Activated CD4-positive, alpha-beta memory T cell treated with anti-CD3 and anti-CD28 coated beads, Interleukin-2, amount 10 ng/mL, durations not matched to agents 7 days and 5 days (primary cell): ENCODE results near the gene TAF4B. TPM values are rescaled to one million over a fixed set of nuclear protein-coding genes. Genes with fewer than 3 reads are reported as not detected.

Experiments
- CTCF ChIA-PET: fragments of 350-600 bp; sonication (Branson Sonifier 250); formaldehyde crosslinking; loops from one replicate; lab custom pipeline; 2021; ENCODE audit warnings: antibody characterized with exemption, inconsistent platforms; lab: Charles Lee
- POLR2A ChIA-PET: fragments of 350-600 bp; sonication (Branson Sonifier 250); formaldehyde crosslinking; loops from one replicate; lab custom pipeline; 2021; ENCODE audit warnings: antibody characterized with exemption; lab: Charles Lee
- DNase-seq: peaks from one replicate; pipeline ENCODE4 v3.0.0-alpha.2; 2020
- H3K27ac Mint-ChIP-seq: one replicate; pipeline ENCODE4 v1.8.0; 2021; ENCODE audit warnings: mild to moderate bottlenecking, mixed read lengths
- H3K27me3 Mint-ChIP-seq: one replicate; pipeline ENCODE4 v1.8.0; 2021; ENCODE audit warnings: mixed read lengths
- H3K36me3 Mint-ChIP-seq: one replicate; pipeline ENCODE4 v1.8.0; 2021; ENCODE audit warnings: low read depth, mixed read lengths
- H3K4me1 Mint-ChIP-seq: one replicate; pipeline ENCODE4 v1.8.0; 2021; ENCODE audit warnings: mixed read lengths
- H3K4me3 Mint-ChIP-seq: one replicate; pipeline ENCODE4 v1.8.0; 2021; ENCODE audit warnings: mild to moderate bottlenecking, mixed read lengths
- H3K9me3 Mint-ChIP-seq: one replicate; pipeline ENCODE4 v1.8.0; 2021; ENCODE audit warnings: mixed read lengths
- total RNA-seq, 2 experiments: library from RNA; stranded (reverse); gene quantifications; one replicate each; pipeline ENCODE4 v1.2.3, GENCODE V29; 2021

The TAF4B gene
- total RNA-seq, 2 experiments from 2014 or later = 3.3 to 3.8 TPM

GRCh38 chr18:26383454-26384270, 157.4 kb downstream of the TAF4B start:
- no peak for DNase-seq
- Mint-ChIP-seq H3K9me3 (no peaks in the 10 kb centered on the region), H3K4me1 (no peaks in the 10 kb centered on the region), H3K36me3 (no peaks in the 10 kb centered on the region), H3K27me3 (no peaks in the 10 kb centered on the region), H3K4me3 (no peak overlapping the region), H3K27ac (no peak overlapping the region)
- POLR2A ChIA-PET = interaction anchor here (1.2 kb wide), 1 partner anchor 165 kb away, joined by 5 read pairs; the partner anchor contains the start of gene KCTD1
- CTCF ChIA-PET = interaction anchor here (0.6 to 1.9 kb wide), 26 partner anchors 9 to 462 kb away, joined by 3 to 14 read pairs (median 4); no protein-coding TSS in a partner anchor

- H3K4me1 Mint-ChIP-seq = no peaks in the 10 kb centered on the region
- CTCF ChIA-PET = no interaction called here
- no peak overlapping the region for H3K4me3 Mint-ChIP-seq
- no peak for DNase-seq
- H3K27ac Mint-ChIP-seq = no peak overlapping the region
- no peaks in the 10 kb centered on the region for H3K27me3 Mint-ChIP-seq
- peaks cover 8% of the 10 kb centered on the region for H3K36me3 Mint-ChIP-seq
- H3K9me3 Mint-ChIP-seq = no peaks in the 10 kb centered on the region
- POLR2A ChIA-PET = interaction anchor here (1.0 kb wide), 1 partner anchor 162 kb away, joined by 3 read pairs; the partner anchor contains the start of gene KCTD1
Observed at GRCh38 chr18:26386002-26386401, 159.8 kb downstream of the TAF4B start.

- no peak overlapping the region for H3K27ac Mint-ChIP-seq
- no peaks in the 10 kb centered on the region for H3K27me3 Mint-ChIP-seq
- ChIA-PET POLR2A (interaction anchor here (1.0 kb wide), 1 partner anchor 162 kb away, joined by 3 read pairs; the partner anchor contains the start of gene KCTD1), CTCF (no interaction called here)
- H3K4me1 Mint-ChIP-seq = no peaks in the 10 kb centered on the region
- H3K36me3 Mint-ChIP-seq = peaks cover 8% of the 10 kb centered on the region
- H3K4me3 Mint-ChIP-seq = no peak overlapping the region
- H3K9me3 Mint-ChIP-seq = no peaks in the 10 kb centered on the region
- DNase-seq = no peak
Observed at GRCh38 chr18:26386441-26386840, 160.2 kb downstream of the TAF4B start.

GRCh38 chr18:26394047-26394654, 167.9 kb downstream of the TAF4B start:
- no peak for DNase-seq
- no peaks in the 10 kb centered on the region for H3K27me3 Mint-ChIP-seq
- no peak overlapping the region for H3K4me3 Mint-ChIP-seq
- H3K4me1 Mint-ChIP-seq = no peaks in the 10 kb centered on the region
- ChIA-PET POLR2A (no interaction called here), CTCF (interaction anchor here (0.6 to 1.2 kb wide), 2 partner anchors 10 to 191 kb away, joined by 3 read pairs; no protein-coding TSS in a partner anchor)
- H3K36me3 Mint-ChIP-seq = peaks cover 8% of the 10 kb centered on the region
- no peak overlapping the region for H3K27ac Mint-ChIP-seq
- no peaks in the 10 kb centered on the region for H3K9me3 Mint-ChIP-seq

GRCh38 chr18:26397019-26397418, 170.8 kb downstream of the TAF4B start:
- no peak overlapping the region for H3K4me3 Mint-ChIP-seq
- no peaks in the 10 kb centered on the region for H3K4me1 Mint-ChIP-seq
- ChIA-PET POLR2A (no interaction called here), CTCF (no interaction called here)
- H3K36me3 Mint-ChIP-seq = no peaks in the 10 kb centered on the region
- no peaks in the 10 kb centered on the region for H3K9me3 Mint-ChIP-seq
- H3K27me3 Mint-ChIP-seq = no peaks in the 10 kb centered on the region
- no peak for DNase-seq
- no peak overlapping the region for H3K27ac Mint-ChIP-seq

- CTCF ChIA-PET = no interaction called here
- Mint-ChIP-seq H3K36me3 (no peaks in the 10 kb centered on the region), H3K27ac (no peak overlapping the region), H3K27me3 (no peaks in the 10 kb centered on the region), H3K9me3 (no peaks in the 10 kb centered on the region), H3K4me3 (no peak overlapping the region), H3K4me1 (no peaks in the 10 kb centered on the region)
- POLR2A ChIA-PET = no interaction called here
- DNase-seq = no peak
Observed at GRCh38 chr18:26403491-26403890, 177.2 kb downstream of the TAF4B start.

- ChIA-PET CTCF (interaction anchor here (1.0 kb wide), 1 partner anchor 22 kb away, joined by 3 read pairs; no protein-coding TSS in a partner anchor), POLR2A (no interaction called here)
- no peaks in the 10 kb centered on the region for H3K36me3 Mint-ChIP-seq
- H3K27me3 Mint-ChIP-seq = no peaks in the 10 kb centered on the region
- no peak overlapping the region for H3K27ac Mint-ChIP-seq
- DNase-seq = no peak
- no peaks in the 10 kb centered on the region for H3K4me1 Mint-ChIP-seq
- H3K4me3 Mint-ChIP-seq = no peak overlapping the region
- no peaks in the 10 kb centered on the region for H3K9me3 Mint-ChIP-seq
Observed at GRCh38 chr18:26405190-26405801, 179.1 kb downstream of the TAF4B start.

GRCh38 chr18:26406324-26406723, 180.1 kb downstream of the TAF4B start:
- Mint-ChIP-seq H3K4me1 (no peaks in the 10 kb centered on the region), H3K9me3 (no peaks in the 10 kb centered on the region), H3K27me3 (no peaks in the 10 kb centered on the region), H3K4me3 (no peak overlapping the region), H3K27ac (no peak overlapping the region), H3K36me3 (no peaks in the 10 kb centered on the region)
- DNase-seq = no peak
- POLR2A ChIA-PET = no interaction called here
- CTCF ChIA-PET = interaction anchor here (1.0 kb wide), 1 partner anchor 23 kb away, joined by 3 read pairs; no protein-coding TSS in a partner anchor

- POLR2A ChIA-PET = no interaction called here
Observed at GRCh38 chr18:26406854-26407517, 180.7 kb downstream of the TAF4B start.

GRCh38 chr18:26407736-26408601, 181.7 kb downstream of the TAF4B start:
- no peaks in the 10 kb centered on the region for H3K4me1 Mint-ChIP-seq
- H3K9me3 Mint-ChIP-seq = no peaks in the 10 kb centered on the region
- no peak overlapping the region for H3K4me3 Mint-ChIP-seq
- H3K36me3 Mint-ChIP-seq = no peaks in the 10 kb centered on the region
- no peaks in the 10 kb centered on the region for H3K27me3 Mint-ChIP-seq
- POLR2A ChIA-PET = no interaction called here
- no peak overlapping the region for H3K27ac Mint-ChIP-seq
- DNase-seq = no peak
- CTCF ChIA-PET = no interaction called here

More at GRCh38 chr18:26406854-26407517, 180.7 kb downstream of the TAF4B start:
- Mint-ChIP-seq H3K36me3 (no peaks in the 10 kb centered on the region), H3K9me3 (no peaks in the 10 kb centered on the region), H3K27me3 (no peaks in the 10 kb centered on the region), H3K4me1 (no peaks in the 10 kb centered on the region), H3K4me3 (no peak overlapping the region), H3K27ac (no peak overlapping the region)
- CTCF ChIA-PET = no interaction called here
- DNase-seq = no peak

- POLR2A ChIA-PET = interaction anchor here (0.8 kb wide), 1 partner anchor 52 kb away, joined by 3 read pairs; no protein-coding TSS in a partner anchor
- no peaks in the 10 kb centered on the region for H3K4me1 Mint-ChIP-seq
- H3K9me3 Mint-ChIP-seq = no peaks in the 10 kb centered on the region
- no peaks in the 10 kb centered on the region for H3K36me3 Mint-ChIP-seq
- H3K27ac Mint-ChIP-seq = no peak overlapping the region
- H3K27me3 Mint-ChIP-seq = no peaks in the 10 kb centered on the region
- no peak for DNase-seq
- no peak overlapping the region for H3K4me3 Mint-ChIP-seq
- CTCF ChIA-PET = no interaction called here
Observed at GRCh38 chr18:26409091-26409490, 182.8 kb downstream of the TAF4B start.

- H3K36me3 Mint-ChIP-seq = no peaks in the 10 kb centered on the region
- no peaks in the 10 kb centered on the region for H3K9me3 Mint-ChIP-seq
- ChIA-PET CTCF (no interaction called here), POLR2A (no interaction called here)
- no peak overlapping the region for H3K27ac Mint-ChIP-seq
- no peaks in the 10 kb centered on the region for H3K27me3 Mint-ChIP-seq
- no peak for DNase-seq
- no peaks in the 10 kb centered on the region for H3K4me1 Mint-ChIP-seq
- no peak overlapping the region for H3K4me3 Mint-ChIP-seq
Observed at GRCh38 chr18:26414901-26415440, 188.7 kb downstream of the TAF4B start.
